B cell (primary cell): ENCODE data around the gene NDUFS6. TPM values are rescaled to one million over a fixed set of nuclear protein-coding genes. Genes with fewer than 3 reads are reported as not detected.

ENCODE experiments used
- ATAC-seq: fragments of 200-7000 bp; cut with Tn5 transposase; one replicate; pipeline ENCODE4 v1.10.0; 2021; ENCODE audit warnings: low read depth, mild to moderate bottlenecking, moderate number of reproducible peaks, moderate library complexity
- CTCF ChIA-PET: fragments of 350-600 bp; sonication (Branson Sonifier 250); formaldehyde crosslinking; loops from one replicate; lab custom pipeline; 2021; ENCODE audit warnings: antibody characterized with exemption, inconsistent platforms; lab: Charles Lee
- POLR2A ChIA-PET: fragments of 350-600 bp; sonication (Branson Sonifier 250); formaldehyde crosslinking; loops from one replicate; lab custom pipeline; 2021; ENCODE audit warnings: antibody characterized with exemption; lab: Charles Lee
- DNase-seq: peaks from one replicate; pipeline ENCODE4 v3.0.0; 2013
- H2AFZ ChIP-seq: 2 replicates; pipeline ENCODE4 v1.6.1; 2012; ENCODE audit warnings: mild to moderate bottlenecking, low read depth, low read length; ENCODE audit not compliant: insufficient read depth, poor library complexity, severe bottlenecking
- H3K27ac ChIP-seq, 2 donors: 1 replicate in 1 of 2; 2 replicates in 1 of 2; pipeline ENCODE4 v1.5.1; 2012 to 2013; ENCODE audit warnings: low read length in 2 of 2, mild to moderate bottlenecking in 2 of 2, moderate library complexity in 1 of 2
- H3K27me3 ChIP-seq, 4 experiments: fragments of 200-600 bp in 1 of 4; sonication (generic) in 1 of 4; replicated peaks in 1 of 4; 1 replicate in 2 of 4; 2 replicates in 2 of 4; pipeline versions ENCODE4 v1.6.1 to v1.7.0; 2013 to 2016; ENCODE audit warnings: low read length in 3 of 4, mild to moderate bottlenecking in 2 of 4, mixed read lengths in 1 of 4, moderate library complexity in 1 of 4; ENCODE audit not compliant: insufficient read depth in 4 of 4, control insufficient read depth in 3 of 4; ENCODE audit errors: control extremely low read depth in 1 of 4
- H3K36me3 ChIP-seq, 2 experiments: replicated peaks in 1 of 2; 1 replicate in 1 of 2; 2 replicates in 1 of 2; pipeline versions ENCODE4 v1.6.1 to v1.7.1; 2013; ENCODE audit warnings: low read length in 1 of 2; ENCODE audit not compliant: insufficient read depth in 2 of 2, control insufficient read depth in 1 of 2; ENCODE audit errors: control extremely low read depth in 1 of 2, extremely low read depth in 1 of 2
- H3K4me1 ChIP-seq, 2 donors: fragments of 200-600 bp in 1 of 2; sonication (generic) in 1 of 2; 1 replicate in 1 of 2; 2 replicates in 1 of 2; pipeline versions ENCODE4 v1.5.1 to v1.6.1; 2013 to 2017; ENCODE audit warnings: low read length in 2 of 2; ENCODE audit not compliant: control insufficient read depth in 2 of 2, insufficient read depth in 2 of 2
- H3K4me2 ChIP-seq: replicated peaks from 2 replicates; pipeline ENCODE3; 2012; ENCODE audit warnings: mild to moderate bottlenecking, low read depth, low read length; ENCODE audit not compliant: poor library complexity, severe bottlenecking
- H3K4me3 ChIP-seq, 5 experiments: fragments of 200-600 bp in 1 of 5; sonication (generic) in 1 of 5; 1 replicate in 3 of 5; 2 replicates in 2 of 5; pipeline versions ENCODE4 v1.5.1 to v1.7.0; 2011 to 2016; ENCODE audit warnings: low read length in 4 of 5, mild to moderate bottlenecking in 4 of 5, low read depth in 2 of 5, control low read depth in 1 of 5, moderate library complexity in 1 of 5; ENCODE audit not compliant: insufficient read depth in 1 of 5; ENCODE audit errors: control extremely low read depth in 1 of 5, extremely low read depth in 1 of 5
- H3K79me2 ChIP-seq: fragments of 200-600 bp; sonication (generic); one replicate; pipeline ENCODE4 v1.6.0; 2016; ENCODE audit warnings: low read length; ENCODE audit not compliant: control insufficient read depth, insufficient read depth
- H3K9ac ChIP-seq: fragments of 200-600 bp; sonication (generic); 2 replicates; pipeline ENCODE4 v1.6.1; 2017; ENCODE audit warnings: mild to moderate bottlenecking, low read length, moderate library complexity
- H3K9me3 ChIP-seq, 3 donors: one replicate each; pipeline versions ENCODE4 v1.6.1 to v1.7.1; 2013; ENCODE audit warnings: low read length in 2 of 3; ENCODE audit not compliant: control insufficient read depth in 2 of 3, insufficient read depth in 1 of 3; ENCODE audit errors: control extremely low read depth in 1 of 3
- H4K20me1 ChIP-seq: 2 replicates; pipeline ENCODE4 v1.6.0; 2012; ENCODE audit warnings: mild to moderate bottlenecking, low read length; ENCODE audit not compliant: insufficient read depth, control insufficient read depth, poor library complexity, severe bottlenecking
- H3K27ac Mint-ChIP-seq: one replicate; pipeline ENCODE4 v1.8.0; 2021; ENCODE audit warnings: mixed read lengths
- H3K27me3 Mint-ChIP-seq: one replicate; pipeline ENCODE4 v1.8.0; 2021; ENCODE audit warnings: mixed read lengths
- H3K4me1 Mint-ChIP-seq: one replicate; pipeline ENCODE4 v1.8.0; 2021; ENCODE audit warnings: mixed read lengths
- H3K4me3 Mint-ChIP-seq: one replicate; pipeline ENCODE4 v1.8.0; 2021; ENCODE audit warnings: mixed read lengths
- H3K9me3 Mint-ChIP-seq: one replicate; pipeline ENCODE4 v1.8.0; 2022; ENCODE audit warnings: mixed read lengths; ENCODE audit not compliant: insufficient read depth
- CTCF ChIP-seq: fragments of 200-600 bp; IDR thresholded peaks from one replicate; pipeline ENCODE4 v1.8.0; 2022; ENCODE audit warnings: antibody characterized with exemption, mild to moderate bottlenecking
- EZH2 ChIP-seq: IDR thresholded peaks from 2 replicates; pipeline ENCODE4 v1.6.1; 2012; ENCODE audit warnings: borderline replicate concordance, low read depth, mild to moderate bottlenecking, moderate library complexity, low read length; ENCODE audit not compliant: insufficient read depth, poor library complexity, severe bottlenecking
- WGBS: methylation state at CpG from one replicate; pipeline ENCODE4 v1.1.5; 2013; ENCODE audit warnings: missing lambda C conversion rate; ENCODE audit not compliant: insufficient coverage; 5-methylcytosine and 5-hydroxymethylcytosine counted together
- intact Hi-C: fragments of 100-400 bp; cut with micrococcal nuclease; formaldehyde crosslinking; loops from one replicate; pipeline ENCODE4 v1.10.0; 2022
- polyA plus RNA-seq: library from polyadenylated mRNA; depleted of rRNA; stranded (reverse); fragments of >200 nt; gene quantifications from 2 replicates; pipeline ENCODE4 v1.2.3, GENCODE V29; 2012
- total RNA-seq, 2 donors: library from RNA; stranded (reverse); fragments of 120-200 nt in 1 of 2; gene quantifications; 1 replicate in 1 of 2; 2 replicates in 1 of 2; pipeline versions ENCODE4 v1.2.3 to v1.2.4, GENCODE V29; 2013 to 2022

NDUFS6 gene
- total and polyA plus RNA-seq, 2 donors (not counting 1 experiment from before 2014, with no cell fraction given) = 16.9 to 18.0 TPM

- WGBS = 82% methylated on average over 10 of the region's 13 CpGs
Observed at GRCh38 chr5:1759378-1759970, 41.7 kb upstream of the NDUFS6 start.

More at GRCh38 chr5:1759378-1759970, 41.7 kb upstream of the NDUFS6 start:
- H3K27ac Mint-ChIP-seq = no peak overlapping the region
- Histone ChIP-seq H4K20me1 (no peaks in the 10 kb centered on the region), H3K27ac (no peak overlapping the region), H3K4me3 (no peak overlapping the region), H3K79me2 (no peaks in the 10 kb centered on the region), H2AFZ (no peak overlapping the region), H3K36me3 (no peaks in the 10 kb centered on the region), H3K4me2 (no peak overlapping the region), H3K9ac (no peak overlapping the region), H3K4me1 (no peaks in the 10 kb centered on the region), H3K27me3 (peaks cover 0 to 7% (median 0%) of the 10 kb centered on the region in 4 experiments), H3K9me3 (peaks cover 0 to 16% (median 0%) of the 10 kb centered on the region in 3 donors)
- ATAC-seq (no peak), DNase-seq (no peak)
- intact Hi-C loops = no loop called here
- POLR2A ChIA-PET = no interaction called here
- TF ChIP-seq CTCF (no peak), EZH2 (no peak)
- CTCF ChIA-PET = no interaction called here
- H3K27me3 Mint-ChIP-seq = peaks cover 20% of the 10 kb centered on the region
- H3K4me1 Mint-ChIP-seq = no peaks in the 10 kb centered on the region
- H3K4me3 Mint-ChIP-seq = no peak overlapping the region
- peaks cover 8% of the 10 kb centered on the region for H3K9me3 Mint-ChIP-seq
